K562 (cell line): ENCODE measurements around the gene CD151.

Experiments used
- CTCF ChIP-seq, 3 experiments: IDR thresholded peaks in 2 of 3; conservative IDR thresholded peaks in 1 of 3; 2 replicates each; pipeline ENCODE4 v1.5.1; 2011 to 2012; ENCODE audit warnings: low read length in 3 of 3, mild to moderate bottlenecking in 3 of 3, control low read depth in 2 of 3, improper control_type of control experiment in 1 of 3, inconsistent platforms in 1 of 3, low read depth in 1 of 3, mixed read lengths in 1 of 3, moderate library complexity in 1 of 3; ENCODE audit not compliant: insufficient read depth in 2 of 3
- DLX4 ChIP-seq: fragments of 250-450 bp; sonication (Bioruptor Pico); IDR thresholded peaks from 2 replicates; pipeline ENCODE4 v1.6.1; 2021; ENCODE audit warnings: mild to moderate bottlenecking
- HCFC1 ChIP-seq: IDR thresholded peaks from 2 replicates; pipeline ENCODE4 v1.6.1; 2012; ENCODE audit warnings: low read depth, low read length, improper control_type of control experiment
- KLF1 ChIP-seq: fragments of 450-650 bp; IDR thresholded peaks from 2 replicates; pipeline ENCODE4 v1.6.1; 2016; ENCODE audit warnings: missing genetic modification characterization, missing compliant biosample characterization
- MED1 ChIP-seq: sonication (generic); formaldehyde crosslinking; IDR thresholded peaks from 2 replicates; pipeline ENCODE4 v1.8.1; 2023; ENCODE audit warnings: missing genetic modification reagents, borderline replicate concordance
- POLR2A ChIP-seq: fragments of 450-650 bp; conservative IDR thresholded peaks from 2 replicates; pipeline ENCODE4 v1.6.1; 2016
- SAP30 ChIP-seq: fragments of 200-600 bp; sonication (generic); IDR thresholded peaks from 2 replicates; pipeline ENCODE4 v1.6.1; 2012; ENCODE audit warnings: borderline replicate concordance, low read depth, mild to moderate bottlenecking, moderate library complexity, low read length, control low read depth, inconsistent platforms; ENCODE audit not compliant: insufficient read depth, poor library complexity, severe bottlenecking
- TAF1 ChIP-seq: IDR thresholded peaks from 2 replicates; pipeline ENCODE4 v1.6.1; 2011; ENCODE audit warnings: mild to moderate bottlenecking, low read length, moderate library complexity; ENCODE audit not compliant: insufficient read depth, control insufficient read depth, severe bottlenecking; ENCODE audit errors: extremely low read depth
- TCF7L2 ChIP-seq: fragments of 150-350 bp; IDR thresholded peaks from 2 replicates; pipeline ENCODE4 v1.6.1; 2016; ENCODE audit warnings: low read depth, mild to moderate bottlenecking, low read length, moderate library complexity
- TOE1 ChIP-seq, 2 experiments: fragments of 450-650 bp in 1 of 2; sonication (generic) in 1 of 2; formaldehyde crosslinking in 1 of 2; IDR thresholded peaks; 2 replicates each; pipeline versions ENCODE4 v1.7.1 to v1.8.0; 2016 to 2022; ENCODE audit warnings: borderline replicate concordance in 2 of 2, mild to moderate bottlenecking in 2 of 2, antibody characterized with exemption in 1 of 2, inconsistent platforms in 1 of 2, low read depth in 1 of 2, missing genetic modification reagents in 1 of 2, moderate library complexity in 1 of 2
- ZNF408 ChIP-seq: fragments of 250-450 bp; sonication (Bioruptor Pico); IDR thresholded peaks from 2 replicates; pipeline ENCODE4 v1.4.0; 2020; ENCODE audit warnings: low read depth, mild to moderate bottlenecking, moderate library complexity
- TF ChIP-seq, protein P1 (sequence below), 2 experiments: fragments of 450-650 bp in 1 of 2; IDR thresholded peaks; 2 replicates each; pipeline ENCODE4 v1.6.1; 2011 to 2017; ENCODE audit warnings: low read depth in 2 of 2, antibody characterized with exemption in 1 of 2, borderline replicate concordance in 1 of 2, low read length in 1 of 2, mild to moderate bottlenecking in 1 of 2, mixed read lengths in 1 of 2; ENCODE audit not compliant: control insufficient read depth in 1 of 2
- TF ChIP-seq, protein P2 (sequence below), 2 experiments: fragments of 450-650 bp; formaldehyde crosslinking in 1 of 2; IDR thresholded peaks; 2 replicates each; pipeline versions ENCODE4 v1.4.0 to v1.6.1; 2014 to 2020; ENCODE audit warnings: mild to moderate bottlenecking in 2 of 2, borderline replicate concordance in 1 of 2, low read depth in 1 of 2

- TF ChIP-seq KLF1 (tag) (no peak), SAP30 (no peak), TCF7L2 (no peak), CTCF (IDR thresholded peaks at IDR 0.05 in 2 of 3, conservative IDR thresholded peaks at IDR 0.05 in 1 of 3; ENCODE audit: insufficient read depth in 2 of 3, low read depth in 1 of 3, low read length in 3 of 3) (no peak), POLR2A (no peak), TOE1 (IDR thresholded peaks at IDR 0.05; ENCODE audit: borderline replicate concordance) (no peak), TOE1 (CRISPR knock-in tag; IDR thresholded peaks at IDR 0.05; ENCODE audit: borderline replicate concordance, low read depth) (no peak), TAF1 (no peak), MED1 (CRISPR knock-in tag) (no peak), HCFC1 (no peak), DLX4 (CRISPR knock-in tag) (no peak), ZNF408 (CRISPR knock-in tag) (no peak)
- TF ChIP-seq, protein P1, sequence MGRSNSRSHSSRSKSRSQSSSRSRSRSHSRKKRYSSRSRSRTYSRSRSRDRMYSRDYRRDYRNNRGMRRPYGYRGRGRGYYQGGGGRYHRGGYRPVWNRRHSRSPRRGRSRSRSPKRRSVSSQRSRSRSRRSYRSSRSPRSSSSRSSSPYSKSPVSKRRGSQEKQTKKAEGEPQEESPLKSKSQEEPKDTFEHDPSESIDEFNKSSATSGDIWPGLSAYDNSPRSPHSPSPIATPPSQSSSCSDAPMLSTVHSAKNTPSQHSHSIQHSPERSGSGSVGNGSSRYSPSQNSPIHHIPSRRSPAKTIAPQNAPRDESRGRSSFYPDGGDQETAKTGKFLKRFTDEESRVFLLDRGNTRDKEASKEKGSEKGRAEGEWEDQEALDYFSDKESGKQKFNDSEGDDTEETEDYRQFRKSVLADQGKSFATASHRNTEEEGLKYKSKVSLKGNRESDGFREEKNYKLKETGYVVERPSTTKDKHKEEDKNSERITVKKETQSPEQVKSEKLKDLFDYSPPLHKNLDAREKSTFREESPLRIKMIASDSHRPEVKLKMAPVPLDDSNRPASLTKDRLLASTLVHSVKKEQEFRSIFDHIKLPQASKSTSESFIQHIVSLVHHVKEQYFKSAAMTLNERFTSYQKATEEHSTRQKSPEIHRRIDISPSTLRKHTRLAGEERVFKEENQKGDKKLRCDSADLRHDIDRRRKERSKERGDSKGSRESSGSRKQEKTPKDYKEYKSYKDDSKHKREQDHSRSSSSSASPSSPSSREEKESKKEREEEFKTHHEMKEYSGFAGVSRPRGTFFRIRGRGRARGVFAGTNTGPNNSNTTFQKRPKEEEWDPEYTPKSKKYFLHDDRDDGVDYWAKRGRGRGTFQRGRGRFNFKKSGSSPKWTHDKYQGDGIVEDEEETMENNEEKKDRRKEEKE (IDR thresholded peaks at IDR 0.05; ENCODE audit: borderline replicate concordance in 1 of 2, control insufficient read depth in 1 of 2, low read depth in 2 of 2, low read length in 1 of 2) = no peak
- TF ChIP-seq, protein P2, sequence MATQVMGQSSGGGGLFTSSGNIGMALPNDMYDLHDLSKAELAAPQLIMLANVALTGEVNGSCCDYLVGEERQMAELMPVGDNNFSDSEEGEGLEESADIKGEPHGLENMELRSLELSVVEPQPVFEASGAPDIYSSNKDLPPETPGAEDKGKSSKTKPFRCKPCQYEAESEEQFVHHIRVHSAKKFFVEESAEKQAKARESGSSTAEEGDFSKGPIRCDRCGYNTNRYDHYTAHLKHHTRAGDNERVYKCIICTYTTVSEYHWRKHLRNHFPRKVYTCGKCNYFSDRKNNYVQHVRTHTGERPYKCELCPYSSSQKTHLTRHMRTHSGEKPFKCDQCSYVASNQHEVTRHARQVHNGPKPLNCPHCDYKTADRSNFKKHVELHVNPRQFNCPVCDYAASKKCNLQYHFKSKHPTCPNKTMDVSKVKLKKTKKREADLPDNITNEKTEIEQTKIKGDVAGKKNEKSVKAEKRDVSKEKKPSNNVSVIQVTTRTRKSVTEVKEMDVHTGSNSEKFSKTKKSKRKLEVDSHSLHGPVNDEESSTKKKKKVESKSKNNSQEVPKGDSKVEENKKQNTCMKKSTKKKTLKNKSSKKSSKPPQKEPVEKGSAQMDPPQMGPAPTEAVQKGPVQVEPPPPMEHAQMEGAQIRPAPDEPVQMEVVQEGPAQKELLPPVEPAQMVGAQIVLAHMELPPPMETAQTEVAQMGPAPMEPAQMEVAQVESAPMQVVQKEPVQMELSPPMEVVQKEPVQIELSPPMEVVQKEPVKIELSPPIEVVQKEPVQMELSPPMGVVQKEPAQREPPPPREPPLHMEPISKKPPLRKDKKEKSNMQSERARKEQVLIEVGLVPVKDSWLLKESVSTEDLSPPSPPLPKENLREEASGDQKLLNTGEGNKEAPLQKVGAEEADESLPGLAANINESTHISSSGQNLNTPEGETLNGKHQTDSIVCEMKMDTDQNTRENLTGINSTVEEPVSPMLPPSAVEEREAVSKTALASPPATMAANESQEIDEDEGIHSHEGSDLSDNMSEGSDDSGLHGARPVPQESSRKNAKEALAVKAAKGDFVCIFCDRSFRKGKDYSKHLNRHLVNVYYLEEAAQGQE (IDR thresholded peaks at IDR 0.05; ENCODE audit: borderline replicate concordance) = no peak
- TF ChIP-seq, protein P2 (CRISPR knock-in tag; IDR thresholded peaks at IDR 0.05; ENCODE audit: low read depth) = no peak
Measured at GRCh38 chr11:786235-787083, 46.3 kb upstream of the CD151 start.
